ENCODE results near the gene TRAPPC2L.
"Not testable (repeated sequence)": the region's sequence is repeated elsewhere in the genome, so short reads cannot be mapped to it uniquely, and the experiment has no call there.

The TRAPPC2L gene

GRCh38 chr16:88894266-88894665 lies 37.3 kb downstream of the TRAPPC2L start:
- not testable (repeated sequence) for DNase-seq

- no peak for DNase-seq
Measured at GRCh38 chr16:88894681-88895300, 37.9 kb downstream of the TRAPPC2L start.

GRCh38 chr16:88895335-88895734 lies 38.4 kb downstream of the TRAPPC2L start:
- no peak for DNase-seq

- DNase-seq = no peak
Measured at GRCh38 chr16:88896238-88897070, 39.5 kb downstream of the TRAPPC2L start.

- DNase-seq = no peak
Measured at GRCh38 chr16:88897696-88898425, 40.9 kb downstream of the TRAPPC2L start.

GRCh38 chr16:88899901-88900661 lies 43.2 kb downstream of the TRAPPC2L start:
- DNase-seq = no peak

- DNase-seq = no peak
Measured at GRCh38 chr16:88900662-88901052, 43.7 kb downstream of the TRAPPC2L start.

- no peak for DNase-seq
Measured at GRCh38 chr16:88901718-88902337, 44.9 kb downstream of the TRAPPC2L start.

GRCh38 chr16:88902744-88903143 lies 45.8 kb downstream of the TRAPPC2L start:
- no peak for DNase-seq

GRCh38 chr16:88903267-88903666 lies 46.3 kb downstream of the TRAPPC2L start:
- DNase-seq = no peak

- DNase-seq = no peak
Measured at GRCh38 chr16:88904676-88905365, 47.9 kb downstream of the TRAPPC2L start.

- no peak for DNase-seq
Measured at GRCh38 chr16:88905563-88905962, 48.6 kb downstream of the TRAPPC2L start.

- no peak for DNase-seq
Measured at GRCh38 chr16:88906020-88906419, 49.1 kb downstream of the TRAPPC2L start.

GRCh38 chr16:88906535-88907105 lies 49.7 kb downstream of the TRAPPC2L start:
- DNase-seq = no peak

GRCh38 chr16:88907768-88908167 lies 50.8 kb downstream of the TRAPPC2L start:
- no peak for DNase-seq

- no peak for DNase-seq
Measured at GRCh38 chr16:88908307-88908706, 51.4 kb downstream of the TRAPPC2L start.

GRCh38 chr16:88909431-88910210 lies 52.7 kb downstream of the TRAPPC2L start:
- DNase-seq = no peak

- DNase-seq = no peak
Measured at GRCh38 chr16:88910284-88911135, 53.6 kb downstream of the TRAPPC2L start.

GRCh38 chr16:88911136-88911945 lies 54.4 kb downstream of the TRAPPC2L start:
- no peak for DNase-seq
